ENCODE measurements around the gene BABAM1.
"Not testable (repeated sequence)": the region's sequence is repeated elsewhere in the genome, so short reads cannot be mapped to it uniquely, and the experiment has no call there.

BABAM1 gene

GRCh38 chr19:17259934-17260333 is 7.3 kb upstream of the BABAM1 start:
- peaks cover 11% of the 10 kb centered on the region for H3K9me3 ChIP-seq (ENCODE audit: control insufficient read depth, insufficient read depth, low read length)
- peaks cover 4% of the 10 kb centered on the region; the same call in 1 of the 2 replicates for H3K36me3 ChIP-seq (ENCODE audit: control insufficient read depth, insufficient read depth, low read length)
- H3K4me3 ChIP-seq (ENCODE audit: low read depth, low read length), result no peak overlapping the region
- H3K27ac ChIP-seq (ENCODE audit: low read depth, low read length), result no peak overlapping the region
- H3K9ac ChIP-seq (ENCODE audit: low read depth, low read length), result no peak overlapping the region
- H3K4me1 ChIP-seq (ENCODE audit: control insufficient read depth, insufficient read depth, low read length), result peaks cover 6% of the 10 kb centered on the region; the same call in 1 of the 2 replicates
- no peaks in the 10 kb centered on the region for H3K27me3 ChIP-seq (ENCODE audit: control insufficient read depth, insufficient read depth, low read length)

GRCh38 chr19:17260842-17261325 is 6.4 kb upstream of the BABAM1 start:
- H3K4me1 ChIP-seq (ENCODE audit: control insufficient read depth, insufficient read depth, low read length), result peaks cover 6% of the 10 kb centered on the region; the same call in 1 of the 2 replicates
- no peak overlapping the region for H3K4me3 ChIP-seq (ENCODE audit: low read depth, low read length)
- H3K9me3 ChIP-seq (ENCODE audit: control insufficient read depth, insufficient read depth, low read length), result peaks cover 11% of the 10 kb centered on the region
- peak overlapping the region; percentile 30 for H3K27ac ChIP-seq (ENCODE audit: low read depth, low read length)
- no peaks in the 10 kb centered on the region for H3K27me3 ChIP-seq (ENCODE audit: control insufficient read depth, insufficient read depth, low read length)
- H3K9ac ChIP-seq (ENCODE audit: low read depth, low read length), result peak overlapping the region; percentile 64; the same call in 1 of the 2 replicates
- H3K36me3 ChIP-seq (ENCODE audit: control insufficient read depth, insufficient read depth, low read length), result peaks cover 4% of the 10 kb centered on the region; the same call in 1 of the 2 replicates

- Histone ChIP-seq H3K27me3 (ENCODE audit: control insufficient read depth, insufficient read depth, low read length) (no peaks in the 10 kb centered on the region), H3K9me3 (ENCODE audit: control insufficient read depth, insufficient read depth, low read length) (peaks cover 11% of the 10 kb centered on the region), H3K27ac (ENCODE audit: low read depth, low read length) (no peak overlapping the region), H3K9ac (ENCODE audit: low read depth, low read length) (no peak overlapping the region), H3K4me1 (ENCODE audit: control insufficient read depth, insufficient read depth, low read length) (peaks cover 6% of the 10 kb centered on the region; the same call in 1 of the 2 replicates), H3K36me3 (ENCODE audit: control insufficient read depth, insufficient read depth, low read length) (peaks cover 4% of the 10 kb centered on the region; the same call in 1 of the 2 replicates), H3K4me3 (ENCODE audit: low read depth, low read length) (no peak overlapping the region)
Observed at GRCh38 chr19:17262557-17262956, 4.7 kb upstream of the BABAM1 start.

- Histone ChIP-seq H3K4me1 (ENCODE audit: control insufficient read depth, insufficient read depth, low read length) (peaks cover 6% of the 10 kb centered on the region; the same call in 1 of the 2 replicates), H3K27ac (ENCODE audit: low read depth, low read length) (peak overlapping the region; percentile 68), H3K36me3 (ENCODE audit: control insufficient read depth, insufficient read depth, low read length) (peaks cover 4% of the 10 kb centered on the region), H3K9me3 (ENCODE audit: control insufficient read depth, insufficient read depth, low read length) (peaks cover 10% of the 10 kb centered on the region), H3K27me3 (ENCODE audit: control insufficient read depth, insufficient read depth, low read length) (no peaks in the 10 kb centered on the region), H3K4me3 (ENCODE audit: low read depth, low read length) (no peak overlapping the region), H3K9ac (ENCODE audit: low read depth, low read length) (no peak overlapping the region)
Observed at GRCh38 chr19:17263712-17264640, 3.3 kb upstream of the BABAM1 start.

- Histone ChIP-seq H3K9me3 (ENCODE audit: control insufficient read depth, insufficient read depth, low read length) (peaks cover 3% of the 10 kb centered on the region; the same call in 1 of the 2 replicates), H3K4me1 (ENCODE audit: control insufficient read depth, insufficient read depth, low read length) (peaks cover 6% of the 10 kb centered on the region; the same call in 1 of the 2 replicates), H3K4me3 (ENCODE audit: low read depth, low read length) (no peak within 1 kb of the TSS), H3K36me3 (ENCODE audit: control insufficient read depth, insufficient read depth, low read length) (peaks cover 9% of the 10 kb centered on the region), H3K27me3 (ENCODE audit: control insufficient read depth, insufficient read depth, low read length) (no peaks in the 10 kb centered on the region), H3K27ac (ENCODE audit: low read depth, low read length) (peak within 1 kb of the TSS; percentile 68), H3K9ac (ENCODE audit: low read depth, low read length) (no peak within 1 kb of the TSS)
Observed at GRCh38 chr19:17264641-17264979, 2.6 kb upstream of the BABAM1 start, which contains the start of gene USHBP1. USHBP1 (minus strand) TSS chr19:17264745; CDS start chr19:17264299, 446 bp downstream.

GRCh38 chr19:17266026-17266425 is 1.2 kb upstream of the BABAM1 start:
- Histone ChIP-seq H3K9ac (ENCODE audit: low read depth, low read length) (no peak overlapping the region), H3K36me3 (ENCODE audit: control insufficient read depth, insufficient read depth, low read length) (peaks cover 17% of the 10 kb centered on the region), H3K4me3 (ENCODE audit: low read depth, low read length) (no peak overlapping the region), H3K27ac (ENCODE audit: low read depth, low read length) (no peak overlapping the region), H3K4me1 (ENCODE audit: control insufficient read depth, insufficient read depth, low read length) (peaks cover 6% of the 10 kb centered on the region; the same call in 1 of the 2 replicates), H3K9me3 (ENCODE audit: control insufficient read depth, insufficient read depth, low read length) (no peaks in the 10 kb centered on the region), H3K27me3 (ENCODE audit: control insufficient read depth, insufficient read depth, low read length) (no peaks in the 10 kb centered on the region)

- Histone ChIP-seq H3K27ac (ENCODE audit: low read depth, low read length) (no peak overlapping the region), H3K9me3 (ENCODE audit: control insufficient read depth, insufficient read depth, low read length) (no peaks in the 10 kb centered on the region), H3K4me1 (ENCODE audit: control insufficient read depth, insufficient read depth, low read length) (peaks cover 6% of the 10 kb centered on the region; the same call in 1 of the 2 replicates), H3K4me3 (ENCODE audit: low read depth, low read length) (no peak overlapping the region), H3K36me3 (ENCODE audit: control insufficient read depth, insufficient read depth, low read length) (peaks cover 22% of the 10 kb centered on the region), H3K27me3 (ENCODE audit: control insufficient read depth, insufficient read depth, low read length) (no peaks in the 10 kb centered on the region), H3K9ac (ENCODE audit: low read depth, low read length) (no peak overlapping the region)
Observed at GRCh38 chr19:17266589-17266974, 661 bp upstream of the BABAM1 start.

GRCh38 chr19:17268754-17269153 is 1.5 kb downstream of the BABAM1 start:
- Histone ChIP-seq H3K27ac (ENCODE audit: low read depth, low read length) (no peak overlapping the region), H3K36me3 (ENCODE audit: control insufficient read depth, insufficient read depth, low read length) (peaks cover 37% of the 10 kb centered on the region), H3K4me1 (ENCODE audit: control insufficient read depth, insufficient read depth, low read length) (peaks cover 6% of the 10 kb centered on the region; the same call in 1 of the 2 replicates), H3K27me3 (ENCODE audit: control insufficient read depth, insufficient read depth, low read length) (no peaks in the 10 kb centered on the region), H3K4me3 (ENCODE audit: low read depth, low read length) (no peak overlapping the region), H3K9me3 (ENCODE audit: control insufficient read depth, insufficient read depth, low read length) (no peaks in the 10 kb centered on the region), H3K9ac (ENCODE audit: low read depth, low read length) (no peak overlapping the region)

GRCh38 chr19:17274892-17275291 is 7.6 kb downstream of the BABAM1 start:
- H3K9ac ChIP-seq (ENCODE audit: low read depth, low read length); H3K27ac ChIP-seq (ENCODE audit: low read depth, low read length); H3K4me3 ChIP-seq (ENCODE audit: low read depth, low read length); H3K27me3 ChIP-seq (ENCODE audit: control insufficient read depth, insufficient read depth, low read length); H3K4me1 ChIP-seq (ENCODE audit: control insufficient read depth, insufficient read depth, low read length); H3K9me3 ChIP-seq (ENCODE audit: control insufficient read depth, insufficient read depth, low read length): not testable (repeated sequence)
- H3K36me3 ChIP-seq (ENCODE audit: control insufficient read depth, insufficient read depth, low read length), result peaks cover 81% of the 10 kb centered on the region

- no peak overlapping the region for H3K9ac ChIP-seq (ENCODE audit: low read depth, low read length)
- H3K27me3 ChIP-seq (ENCODE audit: control insufficient read depth, insufficient read depth, low read length), result no peaks in the 10 kb centered on the region
- H3K27ac ChIP-seq (ENCODE audit: low read depth, low read length), result no peak overlapping the region
- H3K36me3 ChIP-seq (ENCODE audit: control insufficient read depth, insufficient read depth, low read length), result peaks cover 76% of the 10 kb centered on the region
- H3K4me1 ChIP-seq (ENCODE audit: control insufficient read depth, insufficient read depth, low read length), result no peaks in the 10 kb centered on the region
- H3K9me3 ChIP-seq (ENCODE audit: control insufficient read depth, insufficient read depth, low read length), result no peaks in the 10 kb centered on the region
- no peak overlapping the region for H3K4me3 ChIP-seq (ENCODE audit: low read depth, low read length)
Observed at GRCh38 chr19:17275441-17276175, 8.4 kb downstream of the BABAM1 start.
